Activated T-cell treated with anti-CD3 and anti-CD28 coated beads, Interleukin-2, amount 50 U/mL, for 24 hours (primary cell): ENCODE results near the gene KRT80.
A peak's percentile ranks its signal among the peaks of the same experiment; 100 is the strongest.

Source experiments
- DNase-seq: peaks from one replicate; pipeline ENCODE4 v3.0.0-alpha.2; 2020
- H3K27ac Mint-ChIP-seq: 2 replicates; pipeline ENCODE4 v1.8.0; 2020; ENCODE audit warnings: mild to moderate bottlenecking, mixed read lengths
- H3K27me3 Mint-ChIP-seq: 2 replicates; pipeline ENCODE4 v1.8.0; 2020; ENCODE audit warnings: mixed read lengths
- H3K36me3 Mint-ChIP-seq: 2 replicates; pipeline ENCODE4 v1.8.0; 2020; ENCODE audit warnings: low read depth, mixed read lengths
- H3K4me1 Mint-ChIP-seq: 2 replicates; pipeline ENCODE4 v1.8.0; 2020; ENCODE audit warnings: low read depth, mixed read lengths
- H3K4me3 Mint-ChIP-seq: 2 replicates; pipeline ENCODE4 v1.8.0; 2020; ENCODE audit warnings: mild to moderate bottlenecking, moderate library complexity, mixed read lengths
- H3K9me3 Mint-ChIP-seq: 2 replicates; pipeline ENCODE4 v1.8.0; 2020; ENCODE audit warnings: mixed read lengths

The KRT80 gene

DNA sequence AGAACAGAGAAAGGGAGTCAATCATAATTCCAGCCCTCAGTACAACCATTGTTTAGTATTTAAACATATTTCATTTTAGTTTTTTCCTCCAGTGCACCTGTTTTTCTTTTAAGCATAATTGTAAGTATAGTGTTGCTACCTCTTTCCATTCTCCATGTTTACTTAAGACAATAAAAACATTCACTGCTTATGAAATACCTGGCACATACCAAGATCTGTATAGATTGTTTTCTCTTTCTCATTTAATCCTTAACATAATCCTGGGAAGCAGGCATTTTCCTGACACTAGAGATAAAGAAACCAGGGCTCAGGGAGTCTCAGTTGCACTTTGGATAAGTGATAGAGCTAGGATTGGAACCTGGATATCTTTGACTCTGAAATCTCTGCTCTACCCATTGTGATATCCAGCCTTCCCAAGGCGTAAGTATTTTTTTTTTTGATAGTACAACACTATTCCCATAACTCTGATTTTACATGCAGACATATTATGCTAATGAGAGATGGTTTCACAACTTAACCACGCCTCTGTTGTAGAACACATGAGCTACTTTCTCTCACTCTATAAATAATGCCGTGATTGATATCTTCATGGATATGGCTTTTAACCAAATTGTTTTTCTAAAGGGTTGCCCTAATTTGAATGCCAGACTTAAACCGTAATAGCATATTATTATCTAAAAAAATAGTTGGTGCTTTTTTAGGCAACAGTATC is 29.4 kb upstream of the KRT80 start:
- no peak overlapping the region for H3K27ac Mint-ChIP-seq
- H3K4me3 Mint-ChIP-seq = no peak overlapping the region
- no peaks in the 10 kb centered on the region for H3K9me3 Mint-ChIP-seq
- no peaks in the 10 kb centered on the region for H3K36me3 Mint-ChIP-seq
- H3K27me3 Mint-ChIP-seq = peaks cover 34% of the 10 kb centered on the region
- H3K4me1 Mint-ChIP-seq = peaks cover 18% of the 10 kb centered on the region
- DNase-seq = no peak

DNA sequence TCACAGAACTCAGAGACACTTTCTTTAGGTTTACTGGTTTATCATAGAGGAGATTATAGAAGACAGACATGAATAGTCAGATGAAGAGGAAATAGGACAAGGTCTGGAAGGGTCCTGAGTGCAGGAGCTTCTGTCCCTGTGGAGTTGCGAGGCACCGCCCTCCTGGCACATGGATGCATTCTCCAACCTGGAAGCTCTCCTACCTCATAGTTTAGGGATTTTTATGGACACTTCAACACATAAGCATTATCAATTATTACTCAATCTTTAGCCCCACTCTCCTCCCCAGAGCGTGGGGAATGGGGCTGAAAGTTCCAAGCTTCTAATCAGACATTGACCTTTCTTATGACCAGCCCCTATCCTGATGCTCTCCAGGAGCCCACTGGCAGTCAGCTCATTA is 28.7 kb upstream of the KRT80 start:
- no peaks in the 10 kb centered on the region for H3K9me3 Mint-ChIP-seq
- DNase-seq = no peak
- no peak overlapping the region for H3K4me3 Mint-ChIP-seq
- peaks cover 18% of the 10 kb centered on the region for H3K4me1 Mint-ChIP-seq
- H3K27me3 Mint-ChIP-seq = peaks cover 32% of the 10 kb centered on the region
- H3K36me3 Mint-ChIP-seq = no peaks in the 10 kb centered on the region
- no peak overlapping the region for H3K27ac Mint-ChIP-seq

DNA sequence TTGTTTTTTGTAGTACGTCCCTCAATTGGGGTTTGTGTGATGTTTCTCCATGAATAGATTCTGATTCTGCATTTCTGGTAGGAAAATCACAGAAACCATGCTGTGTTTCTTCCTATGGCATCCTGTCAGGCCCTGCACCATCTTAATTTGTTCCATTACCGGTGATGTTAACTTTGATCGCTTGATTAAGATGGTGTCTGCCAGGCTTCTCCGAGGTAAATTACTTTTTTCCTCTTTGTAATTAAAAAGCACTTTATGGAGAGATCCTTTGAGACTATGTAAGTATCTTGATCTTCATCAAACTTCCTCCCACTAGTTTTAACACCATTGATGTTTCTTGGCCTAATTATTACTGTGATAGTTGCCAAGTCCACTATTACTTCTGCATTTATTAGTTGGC is 26.2 kb upstream of the KRT80 start:
- H3K27ac Mint-ChIP-seq = no peak overlapping the region
- H3K27me3 Mint-ChIP-seq = peaks cover 42% of the 10 kb centered on the region
- no peaks in the 10 kb centered on the region for H3K36me3 Mint-ChIP-seq
- H3K4me1 Mint-ChIP-seq = peaks cover 14% of the 10 kb centered on the region
- H3K9me3 Mint-ChIP-seq = no peaks in the 10 kb centered on the region
- DNase-seq = no peak
- H3K4me3 Mint-ChIP-seq = no peak overlapping the region

DNA sequence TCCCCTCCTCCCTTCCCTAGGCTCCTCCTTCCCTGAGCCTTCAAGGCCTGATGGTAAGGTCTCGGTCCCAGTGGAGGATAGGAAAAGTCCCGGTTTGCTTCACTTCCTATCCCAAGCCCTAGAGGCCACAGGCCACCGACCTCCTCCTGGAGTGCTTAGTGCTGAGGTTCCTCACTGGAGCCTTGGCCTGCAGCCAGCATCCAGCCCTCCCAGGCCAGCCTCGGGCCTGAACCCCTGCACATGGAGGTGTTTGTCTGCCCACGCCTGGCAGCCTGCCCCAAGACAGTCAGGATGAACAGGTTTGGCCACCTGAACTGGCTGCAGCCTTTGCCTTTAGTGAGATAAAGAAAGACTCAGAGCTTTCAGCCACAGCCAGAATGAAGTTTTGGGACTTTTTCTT is 25.4 kb upstream of the KRT80 start:
- Mint-ChIP-seq H3K9me3 (no peaks in the 10 kb centered on the region), H3K36me3 (no peaks in the 10 kb centered on the region), H3K4me1 (peaks cover 12% of the 10 kb centered on the region), H3K27ac (no peak overlapping the region), H3K27me3 (peaks cover 42% of the 10 kb centered on the region), H3K4me3 (no peak overlapping the region)
- no peak for DNase-seq

DNA sequence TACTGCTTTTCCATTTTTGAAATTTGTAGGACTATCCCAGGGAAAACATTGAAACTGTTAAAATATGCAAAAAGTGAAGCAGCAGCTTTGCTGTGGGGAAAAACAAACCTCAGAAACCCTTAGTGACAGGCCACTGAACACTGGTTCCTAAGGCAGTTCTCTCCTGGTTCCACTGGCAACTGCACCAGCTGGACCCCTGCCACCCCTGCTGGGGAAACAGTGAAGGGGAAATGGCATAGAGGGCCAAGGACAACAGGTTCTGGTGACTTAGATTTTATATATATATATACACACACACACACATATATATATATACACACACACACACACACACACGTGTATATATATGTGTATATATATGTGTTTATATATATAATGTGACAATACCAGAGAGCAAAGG is 25.0 kb upstream of the KRT80 start:
- Mint-ChIP-seq H3K9me3 (no peaks in the 10 kb centered on the region), H3K36me3 (no peaks in the 10 kb centered on the region), H3K4me3 (no peak overlapping the region), H3K27ac (no peak overlapping the region), H3K27me3 (peaks cover 38% of the 10 kb centered on the region), H3K4me1 (peaks cover 8% of the 10 kb centered on the region)
- no peak for DNase-seq

DNA sequence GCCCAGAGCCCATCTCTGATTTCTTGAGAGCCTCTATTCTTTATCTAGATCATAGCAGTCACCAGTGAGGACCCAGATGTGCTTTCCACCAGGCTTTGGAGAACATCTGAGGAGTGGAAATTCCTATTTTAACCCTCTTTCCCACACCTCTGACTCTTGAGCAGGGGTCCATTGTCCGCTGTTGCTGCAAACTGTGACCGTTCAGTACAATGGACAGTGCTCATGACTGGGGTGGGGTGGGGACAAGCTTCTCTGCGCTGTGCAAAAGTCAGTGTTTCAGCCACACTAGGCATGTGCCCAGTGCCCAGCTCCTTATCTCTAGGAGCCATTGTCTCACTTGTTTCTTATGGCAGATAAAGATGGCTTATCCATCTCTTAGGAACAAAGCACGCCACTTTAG is 24.3 kb upstream of the KRT80 start:
- DNase-seq = no peak
- no peaks in the 10 kb centered on the region for H3K36me3 Mint-ChIP-seq
- H3K27me3 Mint-ChIP-seq = peaks cover 34% of the 10 kb centered on the region
- H3K4me3 Mint-ChIP-seq = no peak overlapping the region
- no peak overlapping the region for H3K27ac Mint-ChIP-seq
- H3K4me1 Mint-ChIP-seq = peaks cover 1% of the 10 kb centered on the region
- no peaks in the 10 kb centered on the region for H3K9me3 Mint-ChIP-seq

DNA sequence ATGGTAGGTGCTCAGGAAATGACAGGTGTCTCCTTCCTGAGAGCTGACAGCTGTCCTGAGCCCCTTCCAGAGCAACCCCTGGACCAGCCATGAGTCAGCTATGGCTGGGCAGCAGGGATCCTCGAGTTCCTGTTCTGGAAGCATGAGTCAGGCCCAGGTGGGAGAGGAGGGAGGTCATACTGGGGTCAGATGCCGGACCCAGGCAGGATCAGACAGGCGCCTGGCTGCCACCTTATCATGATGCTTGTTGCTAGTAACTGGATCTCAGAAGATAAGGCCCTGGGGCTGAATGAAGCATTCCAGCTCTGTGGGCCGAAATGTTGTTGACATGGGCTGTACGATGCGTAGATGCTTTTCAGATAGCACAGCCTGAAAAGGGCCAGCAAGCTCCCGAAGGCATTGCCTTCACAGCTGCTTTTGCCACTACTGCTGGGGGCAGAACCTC is 23.8 kb upstream of the KRT80 start:
- H3K27ac Mint-ChIP-seq = no peak overlapping the region
- H3K36me3 Mint-ChIP-seq = no peaks in the 10 kb centered on the region
- H3K9me3 Mint-ChIP-seq = no peaks in the 10 kb centered on the region
- no peak for DNase-seq
- no peak overlapping the region for H3K4me3 Mint-ChIP-seq
- no peaks in the 10 kb centered on the region for H3K4me1 Mint-ChIP-seq
- H3K27me3 Mint-ChIP-seq = peaks cover 31% of the 10 kb centered on the region

DNA sequence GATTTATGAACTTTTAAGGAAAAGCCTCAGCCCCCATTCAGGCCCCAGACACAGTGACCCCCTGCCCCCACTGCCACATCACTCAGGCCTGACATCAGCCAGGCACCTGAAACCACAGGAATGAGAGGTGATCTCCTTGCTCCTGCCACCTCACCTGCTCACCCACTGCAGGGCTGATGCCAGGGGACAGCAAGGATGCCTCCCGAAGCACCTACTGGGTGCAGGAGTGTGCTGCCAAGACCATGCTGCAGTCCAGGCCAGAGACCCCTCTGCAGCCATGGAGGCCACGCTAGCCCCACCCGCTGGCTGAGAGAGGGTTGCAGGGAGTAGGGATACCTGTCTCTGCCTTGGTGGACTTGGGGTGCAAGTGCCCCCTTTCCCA is 22.6 kb upstream of the KRT80 start:
- no peaks in the 10 kb centered on the region for H3K36me3 Mint-ChIP-seq
- peaks cover 21% of the 10 kb centered on the region for H3K27me3 Mint-ChIP-seq
- H3K4me1 Mint-ChIP-seq = no peaks in the 10 kb centered on the region
- DNase-seq = no peak
- no peak overlapping the region for H3K27ac Mint-ChIP-seq
- H3K4me3 Mint-ChIP-seq = no peak overlapping the region
- no peaks in the 10 kb centered on the region for H3K9me3 Mint-ChIP-seq

DNA sequence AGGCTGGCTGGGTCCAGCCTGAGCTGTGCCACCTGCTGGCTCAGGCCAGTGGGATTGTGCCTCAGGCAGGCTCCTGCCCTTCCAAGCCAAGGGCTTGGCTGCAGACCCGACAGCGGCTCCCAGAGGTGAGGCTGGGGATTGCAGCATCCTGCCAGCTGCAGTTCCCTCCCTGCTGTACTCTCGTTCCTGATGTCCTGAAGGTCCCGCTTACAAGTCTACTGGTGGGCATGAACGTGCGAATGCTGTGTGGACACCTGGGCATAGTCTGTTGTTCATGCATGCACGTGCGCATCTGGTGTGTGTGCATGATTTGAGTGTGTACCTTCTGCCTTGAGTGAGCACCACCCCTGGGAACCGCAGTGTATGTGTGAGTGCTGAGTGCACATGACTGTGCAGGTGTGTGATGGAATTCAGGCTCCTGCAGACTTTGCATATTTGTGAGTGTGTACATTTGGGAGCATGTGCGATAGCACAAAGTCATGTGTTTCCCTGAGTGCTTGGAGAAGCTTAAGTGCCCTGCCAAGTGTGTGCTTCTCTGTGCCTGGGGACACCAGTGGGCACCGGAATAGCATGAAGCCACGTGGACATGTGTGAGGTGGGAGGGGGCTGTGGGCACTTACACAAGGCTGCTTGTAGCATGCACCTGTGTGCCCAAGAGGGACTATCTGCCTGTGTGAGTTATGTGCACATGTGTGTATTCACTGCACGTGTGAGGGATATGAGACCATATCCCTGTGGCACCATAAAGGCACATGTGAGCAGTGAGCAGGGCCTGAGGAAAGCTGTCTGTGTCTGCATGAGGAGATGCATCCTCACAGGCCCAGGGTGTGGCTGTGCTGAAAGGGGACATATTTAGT is 22.0 kb upstream of the KRT80 start:
- Mint-ChIP-seq H3K27ac (no peak overlapping the region), H3K27me3 (peaks cover 21% of the 10 kb centered on the region), H3K36me3 (no peaks in the 10 kb centered on the region), H3K4me3 (no peak overlapping the region), H3K4me1 (no peaks in the 10 kb centered on the region), H3K9me3 (no peaks in the 10 kb centered on the region)
- peak; percentile 71 for DNase-seq

DNA sequence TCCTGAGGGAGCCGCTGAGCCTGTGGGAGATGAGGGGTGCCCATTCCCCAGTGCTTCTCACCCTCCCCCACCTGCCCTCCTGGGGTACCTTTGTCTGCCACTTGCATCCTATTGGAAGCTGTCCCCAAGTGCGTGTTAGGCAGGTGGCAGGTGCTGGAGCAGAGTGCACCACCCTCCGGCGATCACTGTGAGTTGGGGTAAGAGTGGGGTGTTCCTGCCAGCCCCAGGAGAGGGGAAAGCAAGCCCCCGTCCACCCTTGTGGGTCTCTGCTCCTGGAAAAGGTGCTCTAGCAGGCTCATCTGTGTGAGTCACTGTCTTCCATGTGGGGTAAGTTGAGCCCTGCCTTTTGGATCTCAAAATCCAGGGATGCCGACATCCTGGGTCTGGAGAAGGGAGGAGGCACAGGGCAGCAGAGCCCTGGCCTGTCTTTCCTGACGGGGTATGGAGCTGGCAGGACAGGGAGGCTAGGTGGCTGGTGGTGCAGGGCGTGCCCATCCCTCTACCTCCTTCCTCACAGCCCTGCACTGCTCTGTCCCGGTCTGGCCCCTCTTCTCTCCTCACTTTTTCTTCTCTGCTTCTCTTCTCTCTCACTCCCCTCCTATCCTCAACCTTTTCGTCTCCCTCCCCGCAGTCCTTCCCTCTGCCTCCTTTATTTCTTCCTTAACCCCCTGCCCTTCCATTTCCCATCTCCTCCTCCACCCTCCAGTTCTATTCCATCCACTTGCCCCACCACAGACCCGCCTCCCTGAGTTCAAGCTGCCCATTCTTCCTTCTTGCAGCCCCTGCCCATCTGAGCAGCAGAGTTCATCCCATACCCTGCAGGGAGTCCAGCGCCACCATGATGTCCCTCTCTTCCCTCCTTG is 21.1 kb upstream of the KRT80 start:
- H3K27ac Mint-ChIP-seq = no peak overlapping the region
- no peak for DNase-seq

DNA sequence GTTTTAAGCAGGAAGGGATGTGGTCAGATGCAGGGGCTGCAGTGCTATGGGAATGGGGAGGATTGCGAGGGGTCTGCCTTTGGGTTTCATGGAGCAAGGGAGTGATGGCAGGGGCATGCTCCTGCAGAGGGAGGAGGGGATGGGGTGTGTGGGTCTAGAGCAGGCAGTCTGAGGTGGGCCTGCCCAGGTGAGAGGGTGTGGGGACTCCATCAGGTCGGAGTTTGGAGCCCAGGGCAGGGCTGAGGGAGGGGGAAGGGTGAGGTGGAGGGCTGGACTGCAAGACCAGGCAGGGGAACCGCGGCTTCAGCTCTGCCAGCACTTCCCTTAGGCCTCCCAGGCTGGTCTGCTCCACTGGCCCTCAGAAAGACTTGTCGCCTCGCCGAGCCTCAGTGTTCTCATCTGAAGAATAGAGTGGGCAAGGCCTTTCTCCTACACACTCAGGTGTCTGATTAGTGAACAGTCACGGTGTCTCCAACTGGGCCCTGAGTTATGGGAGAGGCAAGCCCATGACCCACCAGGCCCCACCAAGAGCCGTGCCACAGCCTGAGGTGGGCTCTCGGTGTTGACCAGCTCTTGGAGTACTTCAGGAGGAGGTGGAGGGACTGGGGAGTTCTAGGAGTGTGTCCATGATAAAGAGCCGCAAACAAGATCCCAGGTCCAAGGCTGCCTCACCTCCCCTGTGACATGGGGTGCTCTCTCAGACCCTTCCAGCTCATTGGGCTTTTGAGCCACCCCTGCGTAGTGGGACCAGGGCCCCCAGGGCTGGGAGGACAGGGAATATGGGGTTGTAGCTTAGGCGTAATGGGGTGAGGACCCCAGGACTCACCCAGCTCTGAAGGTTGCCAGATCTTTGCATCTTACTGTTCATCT is 20.1 kb upstream of the KRT80 start:
- H3K9me3 Mint-ChIP-seq = no peaks in the 10 kb centered on the region
- peaks cover 25% of the 10 kb centered on the region for H3K27me3 Mint-ChIP-seq
- no peaks in the 10 kb centered on the region for H3K36me3 Mint-ChIP-seq
- no peak overlapping the region for H3K4me3 Mint-ChIP-seq
- no peak overlapping the region for H3K27ac Mint-ChIP-seq
- no peak for DNase-seq
- no peaks in the 10 kb centered on the region for H3K4me1 Mint-ChIP-seq

More for the DNA sequence above, 21.1 kb upstream of the KRT80 start:
- Mint-ChIP-seq H3K4me1 (no peaks in the 10 kb centered on the region), H3K4me3 (no peak overlapping the region), H3K36me3 (no peaks in the 10 kb centered on the region), H3K9me3 (no peaks in the 10 kb centered on the region), H3K27me3 (peaks cover 25% of the 10 kb centered on the region)

DNA sequence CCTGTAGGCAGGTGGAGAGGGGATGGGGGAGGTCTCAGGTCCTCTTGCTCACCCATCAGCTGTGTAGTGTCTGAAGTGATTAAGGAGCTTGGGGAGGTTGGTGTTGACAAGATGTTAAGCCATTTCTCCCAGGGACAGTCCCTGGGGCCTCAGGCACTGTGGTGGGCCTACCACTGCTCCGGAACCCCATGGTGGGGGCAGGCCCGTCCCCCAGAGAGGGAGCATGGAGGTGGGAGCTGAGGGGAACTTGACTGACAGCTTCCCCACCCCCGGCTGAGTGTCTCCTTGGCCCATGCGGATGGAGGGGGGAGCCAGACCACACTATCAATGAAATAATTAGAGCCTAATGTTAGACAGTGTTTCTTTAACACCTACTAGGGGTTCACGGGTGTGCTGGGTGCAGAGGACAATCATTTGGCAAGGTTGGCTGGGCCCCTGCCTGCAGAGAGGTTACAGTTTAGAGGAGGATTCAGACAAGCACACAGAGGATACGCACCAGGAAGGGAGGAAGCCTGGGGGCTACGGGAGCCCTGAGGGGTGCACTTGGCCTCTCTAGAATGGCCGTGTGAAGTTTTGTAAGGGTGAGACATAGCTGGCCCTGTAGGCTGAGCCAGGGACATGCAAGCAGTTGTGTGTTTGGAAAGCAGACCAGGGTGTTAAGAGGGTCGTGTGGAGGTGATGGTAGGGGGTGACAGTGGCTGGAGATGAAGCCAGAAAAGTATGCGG is 19.3 kb upstream of the KRT80 start:
- Mint-ChIP-seq H3K27me3 (peaks cover 25% of the 10 kb centered on the region), H3K36me3 (no peaks in the 10 kb centered on the region), H3K27ac (no peak overlapping the region), H3K9me3 (no peaks in the 10 kb centered on the region), H3K4me3 (no peak overlapping the region), H3K4me1 (no peaks in the 10 kb centered on the region)
- no peak for DNase-seq

DNA sequence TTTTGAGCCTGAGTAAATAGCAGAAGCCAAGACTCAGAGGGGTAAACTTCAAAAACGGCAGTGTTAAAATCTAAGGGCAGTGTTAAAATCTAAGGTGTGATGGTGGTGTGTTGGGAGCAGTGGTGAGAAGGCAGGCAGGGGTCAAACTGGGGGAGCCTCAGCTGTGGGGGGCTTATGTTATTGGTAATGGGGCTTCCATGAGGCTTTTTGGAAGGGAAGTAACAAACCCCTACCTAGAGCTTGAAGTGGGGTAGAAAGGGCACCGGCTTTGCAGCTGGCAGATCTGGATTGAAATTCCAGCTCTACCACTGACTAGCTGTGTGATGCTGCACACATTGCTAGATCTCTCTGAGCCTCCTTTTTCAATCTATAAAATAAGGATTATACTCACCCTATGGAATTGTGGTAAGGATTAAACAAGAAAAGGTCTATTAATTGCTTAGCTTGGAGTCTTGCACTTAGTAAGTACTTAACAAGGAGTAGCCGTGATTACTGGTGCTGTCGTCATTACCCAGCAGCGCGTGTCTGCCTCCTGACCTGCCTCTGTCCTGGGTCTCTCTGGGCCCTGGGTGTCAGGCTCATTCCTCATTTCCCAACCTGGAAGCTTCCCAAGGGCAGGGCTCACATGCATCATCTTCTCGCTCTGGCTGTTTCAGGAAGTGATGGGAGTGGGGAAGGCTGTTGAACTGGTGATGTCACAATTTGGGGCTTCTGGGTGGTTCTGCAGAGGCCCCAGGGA is 18.5 kb upstream of the KRT80 start:
- no peaks in the 10 kb centered on the region for H3K36me3 Mint-ChIP-seq
- no peaks in the 10 kb centered on the region for H3K9me3 Mint-ChIP-seq
- no peak for DNase-seq
- no peak overlapping the region for H3K4me3 Mint-ChIP-seq
- H3K27me3 Mint-ChIP-seq = peaks cover 23% of the 10 kb centered on the region
- H3K27ac Mint-ChIP-seq = no peak overlapping the region
- H3K4me1 Mint-ChIP-seq = no peaks in the 10 kb centered on the region
